K562 (cell line): ENCODE results near the gene SLC40A1. TPM values are rescaled to one million over a fixed set of nuclear protein-coding genes. Genes with fewer than 3 reads are reported as not detected.
"Not testable (repeated sequence)": the region's sequence is repeated elsewhere in the genome, so short reads cannot be mapped to it uniquely, and the experiment has no call there.

ENCODE experiments used
- ATAC-seq: fragments of 200-7000 bp; cut with Tn5 transposase; 3 replicates; pipeline ENCODE4 v1.9.1; 2020; ENCODE audit warnings: moderate library complexity
- BruUV-seq: library from RNA; stranded (reverse); fragments of 400-500 nt; replicated peaks from 2 replicates; lab custom pipeline; 2021; lab: Mats Ljungman, UMichigan
- CTCF ChIA-PET: fragments of 300-600 bp; formaldehyde crosslinking; extraction: SDS; loops from one replicate; lab custom pipeline; 2021; ENCODE audit warnings: low intra/inter-chr PET ratio; lab: Yijun Ruan, JAX
- POLR2A ChIA-PET: fragments of 300-600, 350-650 bp; sonication (Branson Sonifier 250); formaldehyde crosslinking; extraction: SDS; loops from one replicate; lab custom pipeline; 2021; ENCODE audit warnings: antibody characterized with exemption, inconsistent platforms; lab: Yijun Ruan, JAX
- DNase-seq, 4 experiments: peaks; one replicate each; pipeline versions ENCODE4 v3.0.0 to v3.0.0-alpha.2; 2011 to 2018; ENCODE audit warnings: low spot score in 3 of 4, mixed read lengths in 3 of 4; ENCODE audit errors: extremely low read depth in 1 of 4
- FAIRE-seq: peaks from 2 replicates; lab custom pipeline; 2011; peaks lifted over from hg19 to GRCh38; lab: Jason Lieb, UNC
- H2AFZ ChIP-seq: 2 replicates; pipeline ENCODE4 v1.6.0; 2011; ENCODE audit warnings: low read depth, low read length, control low read depth, inconsistent platforms
- H3K27ac ChIP-seq: fragments of 200-600 bp; 3 replicates; pipeline ENCODE4 v1.8.0; 2011; ENCODE audit warnings: low read depth, mild to moderate bottlenecking, control low read depth, inconsistent platforms, low read length, moderate library complexity, mixed read lengths; ENCODE audit errors: extremely low read depth
- H3K27me3 ChIP-seq, 2 experiments: fragments of 300-600 bp in 1 of 2; 2 replicates in 1 of 2; 3 replicates in 1 of 2; pipeline versions ENCODE4 v1.6.0 to v1.8.0; 2011; ENCODE audit warnings: inconsistent platforms in 2 of 2, low read length in 2 of 2, mild to moderate bottlenecking in 1 of 2, mixed read lengths in 1 of 2, moderate library complexity in 1 of 2; ENCODE audit not compliant: control insufficient read depth in 2 of 2, insufficient read depth in 2 of 2
- H3K36me3 ChIP-seq: fragments of 300-600 bp; 3 replicates; pipeline ENCODE4 v1.8.0; 2011; ENCODE audit warnings: mild to moderate bottlenecking, low read length, inconsistent platforms; ENCODE audit not compliant: control insufficient read depth, insufficient read depth
- H3K4me1 ChIP-seq, 2 experiments: fragments of 200-600 bp in 1 of 2; replicated peaks in 1 of 2; 2 replicates in 1 of 2; 3 replicates in 1 of 2; pipeline versions ENCODE4 v1.5.1 to v1.8.0; 2011; ENCODE audit warnings: inconsistent platforms in 2 of 2, low read length in 2 of 2, mild to moderate bottlenecking in 1 of 2, mixed read lengths in 1 of 2, moderate library complexity in 1 of 2; ENCODE audit not compliant: control insufficient read depth in 2 of 2, insufficient read depth in 2 of 2
- H3K4me2 ChIP-seq: 2 replicates; pipeline ENCODE4 v1.6.1; 2011; ENCODE audit warnings: low read length, control low read depth, inconsistent platforms, mixed read lengths; ENCODE audit not compliant: insufficient read depth
- H3K4me3 ChIP-seq: fragments of 200-600 bp; sonication (generic), shearing (Covaris generic); 2 replicates; pipeline ENCODE4 v1.5.1; 2016; ENCODE audit warnings: control low read depth, inconsistent platforms
- H3K79me2 ChIP-seq: fragments of 200-600 bp; 3 replicates; pipeline ENCODE4 v1.8.0; 2011; ENCODE audit warnings: low read length, inconsistent platforms; ENCODE audit not compliant: control insufficient read depth, insufficient read depth
- H3K9ac ChIP-seq, 2 experiments: 2 replicates each; pipeline versions ENCODE4 v1.6.0 to v1.6.1; 2011; ENCODE audit warnings: low read depth in 2 of 2, low read length in 2 of 2, control low read depth in 1 of 2, inconsistent platforms in 1 of 2, mild to moderate bottlenecking in 1 of 2, mixed read lengths in 1 of 2; ENCODE audit not compliant: insufficient read depth in 1 of 2
- H3K9me1 ChIP-seq: one replicate; pipeline ENCODE4 v1.6.0; 2011; ENCODE audit warnings: inconsistent platforms, mild to moderate bottlenecking, low read length, moderate library complexity; ENCODE audit not compliant: control insufficient read depth, insufficient read depth
- H3K9me3 ChIP-seq: replicated peaks from 2 replicates; pipeline ENCODE4 v1.5.1; 2011; ENCODE audit warnings: low read depth, low read length, inconsistent platforms; ENCODE audit not compliant: control insufficient read depth, insufficient read depth
- H4K20me1 ChIP-seq: replicated peaks from 2 replicates; pipeline ENCODE4 v1.6.1; 2011; ENCODE audit warnings: low read length, inconsistent platforms, mixed read lengths; ENCODE audit not compliant: control insufficient read depth, insufficient read depth
- BCOR ChIP-seq: fragments of 450-650 bp; IDR thresholded peaks from 2 replicates; pipeline ENCODE4 v1.6.1; 2016
- CEBPB ChIP-seq: fragments of 450-650 bp; IDR thresholded peaks from 2 replicates; pipeline ENCODE4 v1.6.1; 2016; ENCODE audit warnings: missing genetic modification characterization, missing compliant biosample characterization
- KDM1A ChIP-seq, 2 experiments: fragments of 450-650 bp; IDR thresholded peaks; 2 replicates each; pipeline ENCODE4 v1.6.1; 2016; ENCODE audit warnings: mild to moderate bottlenecking in 2 of 2
- MAX ChIP-seq: sonication (generic); formaldehyde crosslinking; IDR thresholded peaks from 2 replicates; pipeline ENCODE4 v1.9.0; 2022; ENCODE audit warnings: mild to moderate bottlenecking, missing genetic modification reagents
- RBM25 ChIP-seq: fragments of 200-400 bp; formaldehyde crosslinking; IDR thresholded peaks from 2 replicates; pipeline ENCODE4 v1.6.1; 2018; ENCODE audit warnings: low read length, low read depth, moderate library complexity; ENCODE audit not compliant: severe bottlenecking
- ZNF146 ChIP-seq: IDR thresholded peaks from one replicate; pipeline ENCODE4 v1.6.1; 2018; ENCODE audit warnings: missing compliant biosample characterization; ENCODE audit not compliant: unreplicated experiment
- WGBS: fragments of 100-300 bp; shearing (Covaris generic); methylation state at CpG from one replicate; pipeline ENCODE4 v1.1.6; 2016; ENCODE audit warnings: low coverage, mixed read lengths; ENCODE audit not compliant: insufficient coverage; ENCODE audit errors: missing lambda C conversion rate; 5-methylcytosine and 5-hydroxymethylcytosine counted together
- in situ Hi-C: fragments of 300-500 bp; cut with MboI; formaldehyde crosslinking; loops from 4 replicates; pipeline ENCODE4 v1.15.0; 2018; ENCODE audit warnings: inconsistent platforms, mixed read lengths
- intact Hi-C: fragments of 100-400 bp; cut with micrococcal nuclease; formaldehyde crosslinking; loops from 2 replicates; pipeline ENCODE4 v1.14.2; 2022
- polyA plus RNA-seq, 8 experiments: library from polyadenylated mRNA; depleted of rRNA in 4 of 8; stranded (reverse) in 5 of 8; unstranded in 3 of 8; fragments of >200 nt; fragmentation: Nextera tagmentation in 2 of 8; fragmentation: Illumina TruSeq in 1 of 8; extraction: Ambion mirVana in 2 of 8; extraction: Trizol in 1 of 8; gene quantifications; 2 replicates each; pipeline versions ENCODE4 v1.2.1 to v1.2.3, GENCODE V29; 2011 to 2014; ENCODE audit warnings: inconsistent platforms in 1 of 8, missing spikeins in 1 of 8
- total RNA-seq, 7 experiments: library from RNA; depleted of rRNA in 6 of 7; stranded (reverse); fragments of >200 nt in 6 of 7; fragmentation: Illumina TruSeq in 2 of 7; extraction: Trizol in 2 of 7; gene quantifications; 2 replicates each; pipeline versions ENCODE4 v1.2.1 to v1.2.3, GENCODE V29; 2011 to 2021; ENCODE audit warnings: low replicate concordance in 1 of 7

Gene SLC40A1
- total and polyA plus RNA-seq, 9 of the 15 experiments (the other 6 are each of a cell fraction or from before 2014, with no cell fraction given): 42.2 to 95.9 (median 54.9) TPM

DNA sequence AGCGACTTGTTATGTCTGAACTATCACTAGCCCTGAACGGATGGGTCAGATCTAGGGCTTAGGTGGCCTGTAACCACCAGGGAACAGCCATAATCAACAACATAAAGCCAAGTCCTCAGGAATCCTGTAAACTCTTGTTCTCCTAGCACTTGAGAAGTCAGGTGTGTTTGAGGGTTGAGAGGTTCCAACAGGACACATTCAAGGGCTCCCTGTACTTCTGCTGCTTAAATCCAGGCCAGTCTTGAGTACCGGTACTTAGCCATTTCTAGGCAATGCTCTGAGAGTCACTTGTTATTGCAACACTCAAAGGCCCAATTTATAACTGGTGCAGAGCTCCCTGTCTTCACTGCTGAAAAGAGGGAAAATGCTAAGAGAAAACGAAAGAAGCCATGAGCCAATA lies 21.6 kb upstream of the SLC40A1 start:
- in situ Hi-C loops (no loop called here), intact Hi-C loops (no loop called here)
- TF ChIP-seq MAX (CRISPR knock-in tag) (no peak), CEBPB (tag) (peak; percentile 44; the same call in 1 of the 2 replicates)
- ATAC-seq: no peak
- ChIA-PET POLR2A (interaction anchor here (1.4 kb wide), 1 partner anchor 11 kb away, joined by 3 read pairs; no protein-coding TSS in a partner anchor), CTCF (no interaction called here)
- no peak for FAIRE-seq
- H3K27me3 ChIP-seq: no peaks in the 10 kb centered on the region
- no peak for DNase-seq
- no peaks in the 10 kb centered on the region for H3K79me2 ChIP-seq
- H3K9me1 ChIP-seq: no peaks in the 10 kb centered on the region
- peak overlapping the region; percentile 67 for H2AFZ ChIP-seq
- no peaks in the 10 kb centered on the region for H4K20me1 ChIP-seq
- H3K36me3 ChIP-seq: no peaks in the 10 kb centered on the region
- no peak overlapping the region for H3K27ac ChIP-seq
- H3K9ac ChIP-seq: no peak overlapping the region
- H3K4me2 ChIP-seq: no peak overlapping the region
- H3K9me3 ChIP-seq: no peaks in the 10 kb centered on the region; the same call in 1 of the 2 replicates
- peaks cover 0 to 18% of the 10 kb centered on the region in 2 experiments; a peak in 3 of 5 replicates for H3K4me1 ChIP-seq
- H3K4me3 ChIP-seq: no peak overlapping the region
- WGBS: 43% methylated on average over 4 of the region's 4 CpGs
- BruUV-seq: no TSS peak

DNA sequence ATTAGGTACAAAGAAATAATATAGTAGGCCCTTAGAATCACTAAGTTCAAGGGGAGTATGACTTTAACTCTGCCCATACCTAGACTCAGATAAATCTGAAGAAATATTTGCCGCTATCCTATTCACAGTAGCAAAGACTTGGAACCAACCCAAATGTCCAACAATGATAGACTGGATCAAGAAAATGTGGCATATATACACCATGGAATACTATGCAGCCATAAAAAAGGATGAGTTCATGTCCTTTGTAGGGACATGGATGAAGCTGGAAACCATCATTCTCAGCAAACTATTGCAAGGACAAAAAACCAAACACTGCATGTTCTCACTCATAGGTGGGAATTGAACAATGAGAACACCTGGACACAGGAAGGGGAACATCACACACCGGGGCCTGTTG lies 21.1 kb upstream of the SLC40A1 start:
- H3K4me2 ChIP-seq, BruUV-seq, in situ Hi-C loops, H3K27me3 ChIP-seq, H4K20me1 ChIP-seq, H3K9me1 ChIP-seq, H3K4me3 ChIP-seq, H3K36me3 ChIP-seq, H2AFZ ChIP-seq, DNase-seq, FAIRE-seq, H3K9ac ChIP-seq, H3K9me3 ChIP-seq, intact Hi-C loops, H3K27ac ChIP-seq, H3K79me2 ChIP-seq, CTCF ChIA-PET, ATAC-seq: not testable (repeated sequence)
- TF ChIP-seq BCOR (peak; percentile 72; the same call in 1 of the 2 replicates), KDM1A (IDR thresholded peaks at IDR 0.05) (peak; percentile 20 to 26; a peak in 1 of 4 replicates), RBM25 (peak; percentile 14), ZNF146 (peak; percentile 71)
- H3K4me1 ChIP-seq: peaks cover 0 to 12% of the 10 kb centered on the region in 2 experiments; a peak in 3 of 5 replicates
- WGBS: 100% methylated on average over 1 of the region's 2 CpGs
- POLR2A ChIA-PET: interaction anchor here (0.9 kb wide), 1 partner anchor 11 kb away, joined by 6 read pairs; no protein-coding TSS in a partner anchor
